CD14-positive monocyte (primary cell): Measurements from ENCODE around the gene TCTN1. TPM values are rescaled to one million over a fixed set of nuclear protein-coding genes. Genes with fewer than 3 reads are reported as not detected.

ENCODE experiments used
- DNase-seq, 3 donors: peaks; one replicate each; pipeline ENCODE4 v3.0.0-alpha.2; 2011 to 2022
- H2AFZ ChIP-seq: 2 replicates; pipeline ENCODE4 v1.6.0; 2012; ENCODE audit warnings: mild to moderate bottlenecking, low read depth, low read length, inconsistent platforms; ENCODE audit not compliant: insufficient read depth, poor library complexity, severe bottlenecking
- H3K27ac ChIP-seq, 2 donors: 1 replicate in 1 of 2; 2 replicates in 1 of 2; pipeline ENCODE4 v1.5.1; 2012 to 2013; ENCODE audit warnings: low read length in 2 of 2, control low read depth in 1 of 2, inconsistent platforms in 1 of 2, low read depth in 1 of 2, mild to moderate bottlenecking in 1 of 2
- H3K27me3 ChIP-seq, 2 donors: one replicate each; pipeline versions ENCODE4 v1.6.0 to v1.6.1; 2011 to 2013; ENCODE audit warnings: low read length in 2 of 2; ENCODE audit not compliant: control insufficient read depth in 2 of 2, insufficient read depth in 2 of 2
- H3K36me3 ChIP-seq, 2 donors: replicated peaks in 1 of 2; 1 replicate in 1 of 2; 2 replicates in 1 of 2; pipeline versions ENCODE4 v1.5.1 to v1.6.1; 2012 to 2013; ENCODE audit warnings: low read length in 2 of 2, control low read depth in 1 of 2, inconsistent platforms in 1 of 2, mild to moderate bottlenecking in 1 of 2; ENCODE audit not compliant: insufficient read depth in 2 of 2, control insufficient read depth in 1 of 2
- H3K4me1 ChIP-seq, 2 donors: 1 replicate in 1 of 2; 2 replicates in 1 of 2; pipeline versions ENCODE4 v1.5.1 to v1.6.1; 2012 to 2013; ENCODE audit warnings: low read length in 2 of 2, control low read depth in 1 of 2, inconsistent platforms in 1 of 2, mild to moderate bottlenecking in 1 of 2, moderate library complexity in 1 of 2; ENCODE audit not compliant: insufficient read depth in 2 of 2, control insufficient read depth in 1 of 2
- H3K4me2 ChIP-seq: replicated peaks from 2 replicates; pipeline ENCODE3; 2012; ENCODE audit warnings: low read length, moderate library complexity, mild to moderate bottlenecking; ENCODE audit not compliant: poor library complexity, severe bottlenecking; ENCODE audit errors: extremely low read depth
- H3K4me3 ChIP-seq, 3 experiments: fragments of 200-600 bp in 1 of 3; sonication (generic) in 1 of 3; replicated peaks in 1 of 3; 1 replicate in 2 of 3; 2 replicates in 1 of 3; pipeline ENCODE4 v1.5.1; 2011 to 2013; ENCODE audit warnings: low read length in 3 of 3, mild to moderate bottlenecking in 3 of 3, control low read depth in 2 of 3, low read depth in 2 of 3, inconsistent platforms in 1 of 3, moderate library complexity in 1 of 3
- H3K79me2 ChIP-seq: 2 replicates; pipeline ENCODE4 v1.6.0; 2012; ENCODE audit warnings: mild to moderate bottlenecking, control low read depth, inconsistent platforms, low read length, moderate library complexity; ENCODE audit not compliant: insufficient read depth
- H3K9ac ChIP-seq: 2 replicates; pipeline ENCODE4 v1.6.0; 2017; ENCODE audit warnings: low read length, mild to moderate bottlenecking; ENCODE audit not compliant: insufficient read depth, poor library complexity, severe bottlenecking
- H3K9me3 ChIP-seq, 2 donors: replicated peaks in 1 of 2; 1 replicate in 1 of 2; 2 replicates in 1 of 2; pipeline versions ENCODE4 v1.5.1 to v1.6.1; 2012 to 2013; ENCODE audit warnings: low read length in 2 of 2, control low read depth in 1 of 2; ENCODE audit not compliant: control insufficient read depth in 1 of 2, insufficient read depth in 1 of 2
- H4K20me1 ChIP-seq: 2 replicates; pipeline ENCODE4 v1.6.0; 2012; ENCODE audit warnings: mild to moderate bottlenecking, low read length, control low read depth, moderate library complexity; ENCODE audit not compliant: insufficient read depth
- H3K27ac Mint-ChIP-seq, 7 donors: one replicate each; pipeline ENCODE4 v1.8.0; 2020; ENCODE audit warnings: mild to moderate bottlenecking in 7 of 7, mixed read lengths in 7 of 7, moderate library complexity in 6 of 7, inconsistent platforms in 2 of 7
- H3K27me3 Mint-ChIP-seq, 3 donors: one replicate each; pipeline ENCODE4 v1.8.0; 2021 to 2022; ENCODE audit warnings: low read depth in 3 of 3, mild to moderate bottlenecking in 3 of 3, mixed read lengths in 3 of 3, moderate library complexity in 3 of 3, inconsistent platforms in 1 of 3
- H3K36me3 Mint-ChIP-seq, 2 donors: one replicate each; pipeline ENCODE4 v1.8.0; 2020; ENCODE audit warnings: mixed read lengths in 2 of 2, inconsistent platforms in 1 of 2, mild to moderate bottlenecking in 1 of 2
- H3K4me1 Mint-ChIP-seq: one replicate; pipeline ENCODE4 v1.8.0; 2020; ENCODE audit warnings: mild to moderate bottlenecking, mixed read lengths
- H3K4me3 Mint-ChIP-seq, 2 donors: one replicate each; pipeline ENCODE4 v1.8.0; 2020; ENCODE audit warnings: mild to moderate bottlenecking in 2 of 2, mixed read lengths in 2 of 2, moderate library complexity in 1 of 2
- H3K9me3 Mint-ChIP-seq, 7 donors: one replicate each; pipeline ENCODE4 v1.8.0; 2020 to 2022; ENCODE audit warnings: mixed read lengths in 7 of 7, mild to moderate bottlenecking in 6 of 7, moderate library complexity in 6 of 7, inconsistent platforms in 2 of 7
- CTCF ChIP-seq: fragments of 200-600 bp; IDR thresholded peaks from one replicate; pipeline ENCODE4 v1.8.0; 2022; ENCODE audit warnings: antibody characterized with exemption, mild to moderate bottlenecking
- WGBS: methylation state at CpG from one replicate; pipeline ENCODE4 v1.1.5; 2013; ENCODE audit warnings: missing lambda C conversion rate; ENCODE audit not compliant: insufficient coverage; 5-methylcytosine and 5-hydroxymethylcytosine counted together
- intact Hi-C, 2 donors: fragments of 100-400 bp; cut with micrococcal nuclease; formaldehyde crosslinking; loops; one replicate each; pipeline versions ENCODE4 v1.15.0 to v1.15.1; 2023
- polyA plus RNA-seq, 3 donors: library from polyadenylated mRNA; depleted of rRNA in 1 of 3; unstranded in 2 of 3; stranded (reverse) in 1 of 3; fragments of 300-500 nt in 2 of 3; fragments of >200 nt in 1 of 3; fragmentation: Illumina TruSeq in 2 of 3; gene quantifications; 1 replicate in 2 of 3; 2 replicates in 1 of 3; pipeline ENCODE4 v1.2.3, GENCODE V29; 2012 to 2021

TCTN1 gene
- polyA plus RNA-seq, 3 donors, result 4.0 to 6.1 (median 4.5) TPM

GRCh38 chr12:110687396-110688169, 73.7 kb downstream of the TCTN1 start:
- Histone ChIP-seq H3K79me2 (peaks cover 67% of the 10 kb centered on the region), H4K20me1 (peaks cover 61% of the 10 kb centered on the region), H3K4me3 (peak overlapping the region; percentile 63 to 98 (median 98)), H3K4me2 (peak overlapping the region; percentile 98), H2AFZ (no peak overlapping the region), H3K27me3 (no peaks in the 10 kb centered on the region), H3K9ac (peak overlapping the region; percentile 89), H3K9me3 (no peaks in the 10 kb centered on the region), H3K27ac (peak overlapping the region in 1 of 2 donors; percentile 90), H3K36me3 (peaks cover 16 to 44% of the 10 kb centered on the region in 2 donors), H3K4me1 (peaks cover 71 to 81% of the 10 kb centered on the region in 2 donors)
- H3K9me3 Mint-ChIP-seq, result no peaks in the 10 kb centered on the region
- no peak for DNase-seq
- intact Hi-C loops, result loop anchor here (5.0 to 10.0 kb wide), 2 partner anchors 40 to 63 kb away; no protein-coding TSS in a partner anchor
- peaks cover 42 to 50% of the 10 kb centered on the region in 2 donors for H3K36me3 Mint-ChIP-seq
- peaks cover 75% of the 10 kb centered on the region for H3K4me1 Mint-ChIP-seq
- H3K27me3 Mint-ChIP-seq, result no peaks in the 10 kb centered on the region
- no peak for TF ChIP-seq CTCF
- WGBS, result 79% methylated on average over 10 of the region's 15 CpGs
- H3K4me3 Mint-ChIP-seq, result peak overlapping the region; percentile 94 to 96
- H3K27ac Mint-ChIP-seq, result peak overlapping the region in 6 of 7 donors; percentile 33 to 92 (median 86)

- peaks cover 50% of the 10 kb centered on the region for H4K20me1 ChIP-seq
- H3K4me3 ChIP-seq, result peak within 1 kb of the TSS; percentile 63 to 98 (median 98)
- H3K4me2 ChIP-seq, result peak within 1 kb of the TSS; percentile 98
- no peaks in the 10 kb centered on the region for H3K27me3 ChIP-seq
- Mint-ChIP-seq H3K27me3 (no peaks in the 10 kb centered on the region), H3K36me3 (peaks cover 34 to 39% of the 10 kb centered on the region in 2 donors), H3K4me1 (peaks cover 83% of the 10 kb centered on the region), H3K9me3 (no peaks in the 10 kb centered on the region), H3K4me3 (peak within 1 kb of the TSS; percentile 94 to 96), H3K27ac (peak within 1 kb of the TSS; percentile 88 to 97 (median 96))
- peak within 1 kb of the TSS; percentile 89 for H3K9ac ChIP-seq
- peak within 1 kb of the TSS; percentile 84 to 90 for H3K27ac ChIP-seq
- 8% methylated on average over 35 of the region's 64 CpGs for WGBS
- peak within 1 kb of the TSS; percentile 85 for H2AFZ ChIP-seq
- intact Hi-C loops, result loop anchor here (5.0 to 10.0 kb wide), 2 partner anchors 41 to 64 kb away; no protein-coding TSS in a partner anchor
- TF ChIP-seq CTCF, result no peak
- no peak for DNase-seq
- H3K4me1 ChIP-seq, result peaks cover 81 to 92% of the 10 kb centered on the region in 2 donors
- H3K9me3 ChIP-seq, result no peaks in the 10 kb centered on the region
- H3K36me3 ChIP-seq, result peaks cover 9 to 33% of the 10 kb centered on the region in 2 donors
- H3K79me2 ChIP-seq, result peaks cover 58% of the 10 kb centered on the region
Measured at GRCh38 chr12:110688446-110689280, 74.7 kb downstream of the TCTN1 start, which contains the start of gene HVCN1. Gene HVCN1 (minus strand): TSS chr12:110689115. CDS start chr12:110683245, 5,870 bp downstream.
